ENCODE results near the gene C6orf89.

DNA sequence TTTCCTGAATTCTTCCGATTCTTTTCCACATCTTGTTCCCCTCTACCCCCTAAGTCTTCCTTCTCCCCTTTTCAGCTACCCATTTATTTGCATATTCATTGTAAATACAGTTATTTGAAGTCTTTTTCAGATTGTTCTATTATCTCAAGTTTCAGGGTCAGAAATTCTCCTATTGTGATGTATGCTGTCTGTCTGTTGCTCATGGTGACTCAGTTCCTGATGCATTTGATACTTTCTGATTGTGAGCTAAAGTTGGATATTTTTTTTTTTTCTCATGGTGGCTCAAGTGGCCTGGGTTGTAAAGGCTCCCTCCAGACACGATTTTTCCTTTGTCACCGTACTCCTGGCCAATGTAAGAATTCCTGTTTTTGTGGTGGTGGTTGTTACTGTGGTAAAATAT is 63.9 kb downstream of the C6orf89 start:
- TF ChIP-seq, protein P1, sequence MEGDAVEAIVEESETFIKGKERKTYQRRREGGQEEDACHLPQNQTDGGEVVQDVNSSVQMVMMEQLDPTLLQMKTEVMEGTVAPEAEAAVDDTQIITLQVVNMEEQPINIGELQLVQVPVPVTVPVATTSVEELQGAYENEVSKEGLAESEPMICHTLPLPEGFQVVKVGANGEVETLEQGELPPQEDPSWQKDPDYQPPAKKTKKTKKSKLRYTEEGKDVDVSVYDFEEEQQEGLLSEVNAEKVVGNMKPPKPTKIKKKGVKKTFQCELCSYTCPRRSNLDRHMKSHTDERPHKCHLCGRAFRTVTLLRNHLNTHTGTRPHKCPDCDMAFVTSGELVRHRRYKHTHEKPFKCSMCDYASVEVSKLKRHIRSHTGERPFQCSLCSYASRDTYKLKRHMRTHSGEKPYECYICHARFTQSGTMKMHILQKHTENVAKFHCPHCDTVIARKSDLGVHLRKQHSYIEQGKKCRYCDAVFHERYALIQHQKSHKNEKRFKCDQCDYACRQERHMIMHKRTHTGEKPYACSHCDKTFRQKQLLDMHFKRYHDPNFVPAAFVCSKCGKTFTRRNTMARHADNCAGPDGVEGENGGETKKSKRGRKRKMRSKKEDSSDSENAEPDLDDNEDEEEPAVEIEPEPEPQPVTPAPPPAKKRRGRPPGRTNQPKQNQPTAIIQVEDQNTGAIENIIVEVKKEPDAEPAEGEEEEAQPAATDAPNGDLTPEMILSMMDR (IDR thresholded peaks at IDR 0.05) = no peak
- TF ChIP-seq POLR2A (IDR thresholded peaks at IDR 0.05) (no peak), EP300 (IDR thresholded peaks at IDR 0.05) (no peak), POLR2AphosphoS5 (IDR thresholded peaks at IDR 0.05) (no peak)

All from suprapubic skin (tissue), 4 donors.